OCI-LY3 (cell line): ENCODE results near the gene ST7.

ENCODE experiments used
- EZH2phosphoT487 ChIP-seq: fragments of 200-600 bp; shearing (Covaris generic); IDR thresholded peaks from 2 replicates; pipeline ENCODE4 v1.6.1; 2018; ENCODE audit warnings: antibody characterized with exemption, mixed run types, low read depth
- TF ChIP-seq, protein P1 (sequence below): fragments of 200-600, 300-600 bp; sonication (generic); IDR thresholded peaks from 2 replicates; pipeline ENCODE4 v1.5.1; 2014; ENCODE audit warnings: antibody characterized with exemption, low read length, low read depth

DNA sequence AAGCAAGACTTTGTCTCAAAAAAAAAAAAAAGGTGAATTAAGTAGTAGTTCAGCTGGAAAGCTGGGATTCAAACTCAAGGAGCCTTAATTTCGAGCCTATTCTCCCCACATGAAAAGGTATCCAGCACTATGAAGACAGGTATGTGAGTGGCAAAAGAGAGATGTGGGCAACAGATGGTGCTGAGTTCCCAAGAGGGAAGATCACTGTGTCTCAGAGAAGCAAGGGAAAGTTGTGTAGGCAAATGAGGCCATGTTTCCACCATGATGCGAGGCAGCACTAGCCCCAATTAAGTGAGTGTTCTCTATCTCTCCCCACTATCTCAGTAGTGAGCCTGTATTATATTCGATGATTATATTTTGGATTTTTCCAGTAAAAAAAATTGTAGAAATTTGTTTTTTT, 19.8 kb upstream of the ST7 start:
- TF ChIP-seq, protein P1, sequence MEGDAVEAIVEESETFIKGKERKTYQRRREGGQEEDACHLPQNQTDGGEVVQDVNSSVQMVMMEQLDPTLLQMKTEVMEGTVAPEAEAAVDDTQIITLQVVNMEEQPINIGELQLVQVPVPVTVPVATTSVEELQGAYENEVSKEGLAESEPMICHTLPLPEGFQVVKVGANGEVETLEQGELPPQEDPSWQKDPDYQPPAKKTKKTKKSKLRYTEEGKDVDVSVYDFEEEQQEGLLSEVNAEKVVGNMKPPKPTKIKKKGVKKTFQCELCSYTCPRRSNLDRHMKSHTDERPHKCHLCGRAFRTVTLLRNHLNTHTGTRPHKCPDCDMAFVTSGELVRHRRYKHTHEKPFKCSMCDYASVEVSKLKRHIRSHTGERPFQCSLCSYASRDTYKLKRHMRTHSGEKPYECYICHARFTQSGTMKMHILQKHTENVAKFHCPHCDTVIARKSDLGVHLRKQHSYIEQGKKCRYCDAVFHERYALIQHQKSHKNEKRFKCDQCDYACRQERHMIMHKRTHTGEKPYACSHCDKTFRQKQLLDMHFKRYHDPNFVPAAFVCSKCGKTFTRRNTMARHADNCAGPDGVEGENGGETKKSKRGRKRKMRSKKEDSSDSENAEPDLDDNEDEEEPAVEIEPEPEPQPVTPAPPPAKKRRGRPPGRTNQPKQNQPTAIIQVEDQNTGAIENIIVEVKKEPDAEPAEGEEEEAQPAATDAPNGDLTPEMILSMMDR = no peak
- TF ChIP-seq EZH2phosphoT487 = no peak
